ENCODE measurements around the gene WBP4.
"Not testable (repeated sequence)": the region's sequence is repeated elsewhere in the genome, so short reads cannot be mapped to it uniquely, and the experiment has no call there.

Gene WBP4, protein sequence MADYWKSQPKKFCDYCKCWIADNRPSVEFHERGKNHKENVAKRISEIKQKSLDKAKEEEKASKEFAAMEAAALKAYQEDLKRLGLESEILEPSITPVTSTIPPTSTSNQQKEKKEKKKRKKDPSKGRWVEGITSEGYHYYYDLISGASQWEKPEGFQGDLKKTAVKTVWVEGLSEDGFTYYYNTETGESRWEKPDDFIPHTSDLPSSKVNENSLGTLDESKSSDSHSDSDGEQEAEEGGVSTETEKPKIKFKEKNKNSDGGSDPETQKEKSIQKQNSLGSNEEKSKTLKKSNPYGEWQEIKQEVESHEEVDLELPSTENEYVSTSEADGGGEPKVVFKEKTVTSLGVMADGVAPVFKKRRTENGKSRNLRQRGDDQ

DNA sequence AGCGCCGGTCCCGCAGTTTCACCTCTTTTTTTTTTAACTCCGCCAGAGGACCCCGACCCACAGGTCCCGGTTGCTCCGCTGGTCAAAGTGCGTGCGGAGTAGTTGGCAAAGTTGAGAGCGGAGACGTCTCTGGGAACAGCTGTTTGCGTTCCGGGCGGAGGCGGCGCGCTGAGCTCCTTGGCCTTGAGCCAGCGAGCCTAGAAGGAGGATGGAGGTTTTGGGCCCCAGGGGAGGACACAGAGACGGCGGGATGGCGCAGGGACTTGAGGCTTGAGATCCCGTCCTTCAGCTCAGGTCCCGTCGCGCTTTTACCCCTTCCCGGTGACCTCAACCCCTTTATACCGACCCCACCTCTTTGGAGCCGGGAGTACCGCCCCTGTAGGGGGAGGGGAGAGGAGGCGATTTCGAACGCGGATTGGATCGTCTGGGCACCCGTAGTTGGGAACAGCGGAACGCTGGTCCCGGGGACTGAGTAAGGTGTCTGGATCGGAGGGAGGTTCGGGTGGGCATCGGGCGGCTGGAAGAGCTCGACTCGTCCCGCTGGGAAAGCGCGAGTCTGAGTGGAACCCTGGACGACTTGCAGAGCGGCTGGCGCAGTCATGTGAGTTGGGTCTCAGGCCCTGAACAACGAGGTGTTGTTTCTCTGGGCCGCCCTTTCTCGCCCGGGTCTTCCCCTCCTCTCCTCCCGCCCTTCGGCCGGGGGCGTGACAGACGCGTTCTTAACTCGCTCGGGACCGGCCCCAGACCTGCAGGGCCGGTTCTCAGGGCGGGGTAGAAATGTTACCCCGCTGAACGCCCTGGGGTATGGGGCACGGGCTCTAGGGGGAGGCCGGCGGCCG is at the start of gene WBP4:
Gene WBP4, plus strand, starts transcription at position 435 of the 839 bp plus-strand sequence. Its CDS starts 165 bp downstream, at position 600.
- peak; percentile 88 for DNase-seq (ENCODE audit: low read depth)

DNA sequence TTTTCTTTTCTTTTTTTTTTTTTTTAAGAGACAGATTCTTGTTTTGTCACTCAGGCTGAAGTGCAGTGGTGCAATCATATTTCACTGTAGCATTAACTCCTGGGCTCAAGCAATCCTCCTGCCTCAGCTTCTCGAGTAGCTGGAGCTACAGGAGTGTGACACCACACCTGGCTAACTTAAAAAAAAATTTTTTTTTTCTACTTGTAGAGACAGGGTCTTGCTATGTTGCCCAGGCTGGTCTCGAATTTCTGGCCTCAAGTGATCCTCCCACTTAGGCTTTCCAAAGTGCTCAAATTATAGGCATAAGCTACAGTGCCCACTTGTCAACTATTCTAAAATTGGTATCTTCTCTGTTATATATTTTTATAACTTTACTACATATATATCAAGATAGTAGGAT is 48.8 kb upstream of the WBP4 start:
- no peak for DNase-seq (ENCODE audit: low read depth)

DNA sequence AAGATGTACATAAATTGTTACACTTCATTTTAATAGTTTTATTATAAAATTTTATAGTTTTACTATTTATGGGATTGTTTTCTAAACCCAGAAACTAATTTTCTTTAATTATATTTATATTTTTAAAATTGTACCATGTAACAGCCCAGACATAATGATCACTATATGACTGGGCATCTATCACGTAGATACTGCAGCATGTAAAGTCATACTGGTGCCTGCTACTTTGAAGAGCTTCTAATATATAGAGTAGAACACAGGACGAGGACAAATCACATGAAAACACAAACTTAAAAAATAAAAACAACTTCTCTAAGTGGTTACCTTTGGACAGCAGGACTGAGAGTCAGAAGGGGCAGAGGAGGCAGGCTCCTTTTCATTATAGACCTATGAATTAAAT is 47.5 kb upstream of the WBP4 start:
- no peak for DNase-seq (ENCODE audit: low read depth)

DNA sequence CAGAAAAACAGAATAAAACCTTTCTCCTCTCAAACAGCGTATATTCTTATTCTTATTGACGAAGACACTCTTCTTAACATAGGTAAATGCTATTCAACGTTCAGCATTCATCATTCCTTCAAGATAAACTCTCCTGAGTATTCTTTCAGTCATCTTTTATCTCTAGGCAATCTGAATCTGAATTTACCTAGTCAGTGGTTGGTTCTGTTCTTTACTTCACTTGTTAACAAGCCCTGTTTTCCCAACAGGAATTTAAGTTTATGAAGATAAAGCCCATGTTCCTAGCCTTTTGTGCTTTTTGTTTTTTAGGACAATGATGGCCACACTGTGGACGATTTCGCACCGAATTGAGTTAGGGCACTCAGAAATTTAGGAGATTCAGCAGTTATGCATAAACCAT is 45.4 kb upstream of the WBP4 start:
- no peak for DNase-seq (ENCODE audit: low read depth)

DNA sequence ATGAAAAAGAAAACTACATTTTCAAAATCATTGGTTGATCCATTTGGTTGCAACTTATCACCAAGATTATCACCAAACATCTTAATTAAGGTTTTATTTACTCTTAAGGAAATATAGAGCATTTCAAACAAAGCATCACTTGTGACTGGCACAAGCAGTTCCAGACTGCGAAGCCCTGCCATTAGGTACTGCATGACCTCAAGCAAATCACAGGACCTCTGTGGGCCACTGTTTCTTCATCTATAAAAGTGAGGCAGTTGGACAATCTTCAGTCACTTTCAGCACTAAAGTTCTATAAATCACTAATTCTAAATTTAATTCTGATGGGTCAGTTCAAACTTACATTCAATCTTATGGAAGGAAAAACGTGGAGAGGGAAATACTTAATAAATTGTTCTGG is 44.1 kb upstream of the WBP4 start:
- DNase-seq (ENCODE audit: low read depth) = no peak

DNA sequence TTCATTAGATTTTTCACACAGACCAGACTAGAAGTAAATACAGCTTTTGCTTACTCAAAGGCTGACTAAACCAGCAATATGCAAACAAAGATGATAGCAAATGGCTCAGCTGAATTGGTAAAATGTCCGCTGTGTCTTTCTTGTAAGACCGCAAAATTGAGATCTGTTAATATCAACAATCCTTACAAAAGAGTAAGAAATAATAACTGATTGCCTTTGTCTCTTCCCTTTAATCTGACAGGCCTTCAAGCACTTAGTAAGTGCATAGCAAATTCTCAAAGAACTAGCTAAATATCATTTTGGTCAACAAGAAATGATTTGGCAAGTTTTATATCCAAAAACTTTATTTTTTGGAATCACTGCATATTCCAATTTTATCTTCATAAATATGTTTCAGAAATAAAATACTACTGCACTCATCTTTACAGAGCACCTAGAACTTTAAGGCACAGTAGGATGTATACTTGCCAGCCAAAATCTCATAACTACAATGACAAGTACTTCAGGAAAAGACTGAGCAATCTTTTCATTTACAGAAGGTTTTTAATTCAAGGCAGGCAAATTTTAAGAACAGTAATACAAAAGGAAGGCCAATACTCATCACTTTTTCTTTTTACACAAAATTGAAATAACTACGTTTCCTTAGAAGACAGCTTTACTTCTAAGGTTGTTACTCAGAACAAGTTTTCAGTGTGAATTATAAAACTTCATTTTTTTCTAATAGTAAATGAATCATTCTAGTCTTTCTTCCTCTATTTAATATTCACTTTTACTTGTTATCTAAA is 43.3 kb upstream of the WBP4 start:
- no peak for DNase-seq (ENCODE audit: low read depth)

DNA sequence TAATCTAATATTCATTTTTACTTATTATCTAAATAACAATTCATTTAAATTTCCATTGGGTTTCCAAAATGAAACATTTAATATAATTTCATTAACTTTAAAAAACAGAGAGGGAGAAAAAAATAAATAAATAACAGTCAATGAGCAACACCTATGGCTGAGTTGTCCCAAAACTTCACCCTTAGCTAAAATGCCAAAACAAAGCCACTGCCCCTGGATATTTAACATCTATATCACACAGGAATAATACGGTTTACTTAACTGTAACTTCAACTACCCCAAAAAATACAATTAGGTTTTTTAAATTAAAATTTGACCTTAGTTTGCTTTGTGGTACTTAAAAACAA is 42.7 kb upstream of the WBP4 start:
- DNase-seq (ENCODE audit: low read depth) = no peak

DNA sequence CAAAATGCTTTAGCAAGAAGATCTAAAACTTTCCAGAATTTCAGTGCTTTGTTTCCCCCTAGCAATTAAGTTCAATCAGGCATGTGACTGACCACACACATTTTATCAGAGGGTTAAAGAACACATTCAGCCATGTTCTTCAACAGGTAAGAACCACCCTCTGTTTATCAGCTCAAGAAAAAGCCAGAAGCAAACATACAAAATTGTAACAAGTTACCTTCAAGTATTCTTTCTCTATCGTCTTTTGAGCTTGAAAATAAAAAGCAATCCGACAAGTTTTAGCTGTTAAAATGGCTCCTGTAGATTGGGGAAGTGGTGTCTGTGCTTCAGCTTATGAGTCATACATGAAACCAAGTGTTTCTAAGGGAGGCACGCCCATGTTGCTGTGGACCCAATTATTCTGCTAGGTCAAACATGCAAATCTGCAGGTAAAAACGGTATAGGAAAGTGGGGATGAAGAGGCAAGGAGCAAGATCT is 42.3 kb upstream of the WBP4 start, which contains the start of gene ELF1:
Gene ELF1, minus strand, starts transcription at position 306 of the 477 bp plus-strand sequence. CDS start 37,262 bp downstream, outside the sequence.
- peak; percentile 59 for DNase-seq (ENCODE audit: low read depth)

DNA sequence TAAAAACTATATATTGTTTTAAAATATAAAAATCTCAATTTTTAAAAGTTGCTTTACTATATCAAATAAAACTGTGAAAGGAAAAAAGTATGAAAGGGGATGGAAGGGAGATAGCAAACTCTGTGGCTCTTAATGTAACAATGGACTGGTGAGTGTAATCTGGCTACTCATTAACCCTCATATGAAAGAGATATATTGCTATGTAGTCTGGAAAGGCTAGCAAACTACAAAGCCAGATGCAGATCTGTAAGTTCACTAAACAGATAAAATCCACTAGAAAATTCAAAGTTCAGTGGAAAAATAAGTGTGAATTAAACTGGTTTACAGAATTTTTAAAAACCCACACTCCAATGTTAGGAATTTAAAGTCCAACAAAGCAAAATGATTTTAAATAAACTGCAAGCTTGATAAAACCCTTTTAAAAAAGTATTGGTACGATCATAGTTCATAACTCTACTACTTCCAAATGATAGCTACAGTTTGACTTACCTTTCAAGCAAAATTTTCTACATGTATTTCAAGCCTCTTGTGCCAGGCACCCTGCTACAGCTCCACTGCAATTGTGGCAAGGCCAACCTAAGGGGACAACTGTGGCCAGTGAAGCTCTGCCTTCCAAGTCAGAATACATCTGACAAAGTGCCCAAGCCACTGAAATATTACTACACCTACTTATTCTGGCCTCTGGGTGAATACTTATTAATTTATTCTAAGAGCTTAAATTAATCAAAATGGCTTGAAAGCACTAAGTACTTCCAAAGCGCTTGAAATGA is 41.5 kb upstream of the WBP4 start:
- no peak for DNase-seq (ENCODE audit: low read depth)

DNA sequence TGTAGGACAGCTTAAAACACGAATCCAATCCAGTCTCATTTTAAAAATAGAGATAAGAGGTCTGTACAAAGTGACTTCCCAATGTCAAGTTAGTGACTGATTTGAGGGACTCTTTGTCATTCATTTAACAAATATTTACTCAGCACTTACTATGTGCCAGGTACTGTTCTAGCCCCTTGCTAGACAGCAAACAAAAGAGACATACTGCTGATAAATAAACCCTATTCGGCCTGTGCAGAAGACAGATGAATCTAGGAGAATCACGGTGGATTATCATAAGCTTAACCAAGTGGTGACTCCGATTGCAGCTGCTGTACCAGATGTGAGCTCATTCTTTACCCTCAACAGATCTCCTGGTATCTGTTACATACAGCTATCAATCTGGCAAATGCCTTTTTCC is 35.8 kb upstream of the WBP4 start:
- no peak for DNase-seq (ENCODE audit: low read depth)

DNA sequence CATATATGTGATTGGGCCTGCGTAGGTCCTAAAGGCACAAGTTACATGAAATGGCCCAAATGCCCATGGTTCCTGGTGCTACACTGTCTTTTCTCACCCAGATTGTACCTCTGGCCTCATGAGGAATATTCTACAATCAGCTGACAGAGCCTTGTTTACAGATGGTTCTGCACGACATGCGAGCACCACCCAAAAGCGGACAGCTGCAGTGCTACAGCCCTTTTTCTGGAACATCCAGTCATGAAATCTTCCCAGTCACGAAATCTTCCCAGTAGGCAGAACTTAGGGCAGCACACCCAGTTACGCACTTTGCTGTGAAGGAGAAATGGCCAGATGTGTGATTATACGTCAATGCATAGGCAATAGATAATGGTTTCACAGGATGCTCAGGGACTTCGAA is 34.5 kb upstream of the WBP4 start:
- no peak for DNase-seq (ENCODE audit: low read depth)

DNA sequence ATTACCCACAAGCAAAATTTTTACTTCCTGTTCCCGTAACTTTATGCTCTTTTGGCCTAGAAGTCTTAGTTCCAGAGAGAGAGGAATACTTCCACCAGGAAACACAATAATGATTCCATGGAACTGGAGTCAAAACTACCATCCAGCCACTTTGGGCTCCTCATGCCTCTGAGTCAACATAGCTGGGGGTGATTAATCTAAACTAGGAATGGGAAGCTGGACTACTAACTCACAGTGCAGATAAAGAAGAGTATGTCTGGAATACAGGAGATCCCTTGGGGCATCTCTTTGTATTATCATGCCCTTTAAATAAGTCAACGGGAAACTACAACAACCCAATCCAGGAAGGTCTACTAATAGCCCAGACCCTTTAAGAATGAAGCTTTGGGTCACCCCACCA is 33.3 kb upstream of the WBP4 start:
- DNase-seq (ENCODE audit: low read depth) = no peak

DNA sequence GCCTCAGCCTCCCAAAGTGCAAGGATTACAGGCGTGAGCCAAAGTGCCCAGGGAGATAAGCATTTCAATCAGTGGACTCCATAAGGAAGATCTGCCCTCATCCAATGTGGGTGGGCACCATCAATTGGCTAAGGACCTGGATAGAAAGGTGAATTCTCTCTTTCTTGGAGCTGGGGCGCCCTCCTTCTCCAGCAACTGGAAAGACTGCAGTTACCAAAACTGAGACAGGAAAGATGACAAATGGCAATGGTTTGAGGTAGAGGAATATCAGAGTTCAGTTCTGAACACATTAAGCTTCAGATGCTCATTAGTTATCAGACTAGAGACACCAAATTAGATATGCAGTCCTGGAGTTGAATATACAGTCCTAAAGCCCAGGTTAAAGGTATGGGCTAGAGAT is 31.7 kb upstream of the WBP4 start:
- no peak for DNase-seq (ENCODE audit: low read depth)

DNA sequence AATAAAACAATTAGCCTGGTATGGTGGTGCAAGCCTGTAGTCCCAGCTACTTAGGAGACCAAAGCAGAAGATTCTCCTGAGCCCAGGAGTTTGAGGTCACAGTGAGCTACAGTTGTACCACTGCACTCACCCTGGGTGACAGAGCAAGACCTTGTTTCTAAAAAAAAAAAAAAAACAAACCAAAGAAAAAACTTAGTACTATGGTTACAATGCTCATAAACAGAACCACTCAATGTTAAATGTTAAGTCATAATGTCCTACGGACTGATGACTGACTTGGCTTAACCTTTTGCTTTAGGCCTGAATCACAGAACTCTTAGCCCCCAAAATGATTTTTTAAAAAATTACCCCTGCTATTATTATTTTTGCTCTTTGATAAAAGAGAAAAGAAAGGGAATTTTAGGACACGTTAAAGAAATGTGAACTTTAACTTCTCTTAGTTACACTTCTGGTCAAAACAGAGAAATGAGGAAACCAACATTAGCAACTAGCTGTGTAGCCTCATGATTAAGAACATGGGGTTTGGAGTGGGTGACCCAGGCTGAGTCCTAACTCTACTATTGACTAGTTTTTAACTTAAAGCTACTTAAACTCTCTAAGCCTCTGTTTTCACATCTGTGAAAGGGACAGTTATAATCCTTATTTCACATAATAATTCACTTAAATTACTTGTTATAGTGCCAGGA is 28.5 kb upstream of the WBP4 start:
- no peak for DNase-seq (ENCODE audit: low read depth)

DNA sequence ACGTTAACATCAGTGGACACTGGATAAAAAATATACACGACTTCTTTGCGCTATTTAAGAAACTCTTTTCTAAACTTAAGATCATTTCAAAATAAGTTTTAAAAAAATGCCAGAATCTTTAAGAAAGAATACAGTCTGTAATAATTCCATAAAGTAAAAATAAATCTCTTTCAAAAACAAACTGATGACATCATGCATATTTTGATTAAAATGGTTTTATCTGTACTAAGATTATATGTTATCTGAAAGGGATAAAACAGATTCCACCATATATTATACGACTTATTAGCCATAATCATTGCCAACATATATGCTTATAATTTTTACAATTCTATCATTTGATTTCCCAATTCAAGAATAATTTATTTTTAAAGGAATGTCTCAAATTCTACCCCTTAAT is 26.9 kb upstream of the WBP4 start:
- no peak for DNase-seq (ENCODE audit: low read depth)

DNA sequence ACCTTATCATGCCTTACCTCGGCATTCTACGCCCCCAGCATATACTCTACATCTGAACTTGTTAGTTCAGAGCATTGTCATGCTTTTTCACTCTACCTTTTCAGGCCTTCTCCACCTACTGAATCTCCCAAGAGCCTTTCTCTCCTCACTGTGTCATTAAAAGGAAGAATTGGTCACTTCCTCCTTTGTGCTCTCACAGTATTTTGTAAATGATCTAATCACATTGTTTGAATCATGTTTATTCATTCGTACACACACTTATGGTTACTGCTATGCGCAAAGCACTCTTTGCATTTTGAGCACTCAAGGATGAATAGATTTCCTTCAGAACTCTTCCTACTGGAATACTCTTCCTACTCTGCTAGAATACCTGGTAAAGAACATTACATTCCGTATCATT is 26.4 kb upstream of the WBP4 start:
- DNase-seq (ENCODE audit: low read depth) = no peak

DNA sequence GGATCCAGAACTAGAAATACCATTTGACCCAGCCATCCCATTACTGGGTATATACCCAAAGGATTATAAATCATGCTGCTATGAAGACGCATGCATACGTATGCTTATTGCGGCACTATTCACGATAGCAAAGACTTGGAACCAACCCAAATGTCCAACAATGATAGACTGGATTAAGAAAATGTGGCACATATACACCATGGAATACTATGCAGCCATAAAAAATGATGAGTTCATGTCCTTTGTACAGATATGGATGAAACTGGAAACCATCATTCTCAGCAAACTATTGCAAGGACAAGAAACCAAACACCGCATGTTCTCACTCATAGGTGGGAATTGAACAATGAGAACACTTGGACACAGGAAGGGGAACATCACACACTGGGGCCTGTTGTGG is 24.8 kb upstream of the WBP4 start:
- DNase-seq (ENCODE audit: low read depth) = not testable (repeated sequence)

DNA sequence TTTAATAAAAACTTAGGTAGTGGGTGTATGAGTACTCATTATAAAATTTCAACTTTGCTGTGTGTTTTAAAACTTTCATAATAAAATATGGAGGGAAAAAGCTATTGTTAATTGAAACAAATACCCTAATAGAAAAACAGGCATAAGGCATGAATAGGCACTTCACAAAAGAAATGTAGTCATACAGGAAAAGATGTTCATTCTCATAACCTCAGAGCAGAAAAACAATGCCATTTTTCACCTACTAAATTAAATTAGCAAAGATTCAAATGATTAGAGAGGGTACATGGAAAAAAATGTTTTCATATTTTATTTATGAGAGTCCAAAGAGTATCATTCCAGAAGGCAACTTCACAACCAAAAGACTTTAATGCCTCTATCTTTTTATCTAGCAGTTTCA is 21.6 kb upstream of the WBP4 start:
- DNase-seq (ENCODE audit: low read depth) = no peak

DNA sequence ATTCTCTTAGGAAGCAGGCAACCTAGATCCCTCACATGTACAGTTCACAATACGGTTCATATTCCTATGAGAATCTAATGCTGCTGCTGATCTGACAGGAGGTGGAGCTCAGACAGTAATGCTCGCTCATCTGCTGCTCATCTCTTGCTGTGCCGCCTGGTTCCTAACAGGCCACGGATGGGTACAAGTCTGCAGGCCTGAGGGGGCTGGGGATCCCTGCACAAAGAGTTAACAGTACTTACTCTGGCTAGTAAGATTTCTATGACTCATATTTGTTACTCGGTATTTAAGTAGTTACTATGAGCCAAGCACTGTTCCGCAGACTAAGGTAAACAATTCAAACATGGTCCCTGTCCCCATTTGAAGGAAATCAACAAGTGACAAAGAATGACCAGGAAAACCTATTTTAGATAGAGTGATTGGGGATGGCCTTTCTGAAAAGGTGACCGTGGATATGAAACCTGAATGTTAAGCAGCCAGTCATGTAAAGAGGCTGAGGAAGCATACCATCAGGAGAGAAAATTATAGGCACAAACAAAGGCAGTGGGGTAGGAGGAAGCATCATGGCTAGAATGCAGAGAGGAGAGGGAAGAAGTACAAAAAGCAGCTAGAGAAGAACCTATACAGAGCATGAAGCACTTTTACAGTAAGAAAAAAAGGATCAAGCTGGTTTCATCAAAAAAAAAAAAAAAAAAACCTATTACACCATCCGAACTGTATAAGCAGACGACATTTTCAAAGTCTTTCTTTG is 20.6 kb upstream of the WBP4 start:
- no peak for DNase-seq (ENCODE audit: low read depth)

DNA sequence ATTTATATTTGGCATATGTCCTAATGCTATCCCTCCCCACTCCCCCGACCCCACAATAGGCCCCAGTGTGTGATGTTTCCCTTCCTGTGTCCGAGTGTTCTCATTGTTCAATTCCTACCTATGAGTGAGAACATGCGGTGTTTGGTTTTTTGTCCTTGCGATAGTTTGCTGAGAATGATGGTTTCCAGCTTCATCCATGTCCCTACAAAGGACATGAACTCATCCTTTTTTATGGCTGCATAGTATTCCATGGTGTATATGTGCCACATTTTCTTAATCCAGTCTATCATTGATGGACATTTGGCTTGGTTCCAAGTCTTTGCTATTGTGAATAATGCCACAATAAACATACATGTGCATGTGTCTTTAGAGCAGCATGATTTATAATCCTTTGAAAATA is 18.9 kb upstream of the WBP4 start:
- not testable (repeated sequence) for DNase-seq (ENCODE audit: low read depth)

All from stromal cell of bone marrow (primary cell).